ENCODE data around the gene HDHD3.

DNA sequence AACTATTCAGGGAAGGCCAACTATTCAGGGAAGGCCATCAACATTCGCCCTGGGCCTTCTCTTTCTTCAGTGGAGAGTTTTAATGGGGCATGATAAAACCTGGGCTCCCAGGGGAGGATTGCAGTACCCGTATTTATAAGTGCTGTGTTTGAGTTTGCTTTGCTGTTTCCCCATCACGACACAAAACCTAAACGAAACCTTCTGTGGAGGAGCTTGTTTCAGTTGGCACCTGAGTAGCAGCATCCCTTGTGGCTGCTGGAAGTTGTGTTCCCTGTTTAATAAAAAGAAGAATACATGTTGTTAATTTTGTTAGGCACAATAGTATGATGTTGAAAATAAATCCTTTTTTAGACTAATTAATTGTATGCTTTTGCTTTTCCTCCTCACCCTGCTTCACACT is 45.0 kb downstream of the HDHD3 start:
- TF ChIP-seq EZH2 (IDR thresholded peaks at IDR 0.05; ENCODE audit: low read length) (no peak), CTCF (optimal IDR thresholded peaks at IDR 0.05 in 1 of 3, IDR thresholded peaks at IDR 0.05 in 1 of 3, conservative IDR thresholded peaks at IDR 0.05 in 1 of 3; ENCODE audit: extremely low read depth in 1 of 3, insufficient read depth in 2 of 3, low read length in 3 of 3) (no peak)
